ENCODE results near the gene HECTD2.

HECTD2 gene

DNA sequence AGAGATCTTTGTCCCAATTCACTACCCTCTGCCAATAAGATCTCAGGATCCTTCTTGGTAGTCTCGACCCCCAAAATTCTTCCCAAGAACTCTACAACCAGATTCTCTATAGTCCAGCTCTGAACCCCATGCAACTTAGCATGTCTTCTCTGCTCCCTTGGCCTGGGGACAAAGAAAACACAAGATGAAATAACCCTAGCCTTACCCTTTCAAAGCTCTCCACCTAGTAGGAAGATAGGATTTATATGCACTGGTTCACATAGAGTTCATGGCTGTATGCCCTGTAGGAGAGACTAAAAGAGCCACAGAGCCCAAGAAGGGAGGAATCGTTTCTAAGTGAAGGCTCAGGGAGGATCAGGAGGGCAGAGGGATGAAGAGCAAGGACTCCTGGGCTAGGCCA is 126.6 kb downstream of the HECTD2 start:
- no peak overlapping the region for H3K27ac ChIP-seq (ENCODE audit: low read depth, low read length)

DNA sequence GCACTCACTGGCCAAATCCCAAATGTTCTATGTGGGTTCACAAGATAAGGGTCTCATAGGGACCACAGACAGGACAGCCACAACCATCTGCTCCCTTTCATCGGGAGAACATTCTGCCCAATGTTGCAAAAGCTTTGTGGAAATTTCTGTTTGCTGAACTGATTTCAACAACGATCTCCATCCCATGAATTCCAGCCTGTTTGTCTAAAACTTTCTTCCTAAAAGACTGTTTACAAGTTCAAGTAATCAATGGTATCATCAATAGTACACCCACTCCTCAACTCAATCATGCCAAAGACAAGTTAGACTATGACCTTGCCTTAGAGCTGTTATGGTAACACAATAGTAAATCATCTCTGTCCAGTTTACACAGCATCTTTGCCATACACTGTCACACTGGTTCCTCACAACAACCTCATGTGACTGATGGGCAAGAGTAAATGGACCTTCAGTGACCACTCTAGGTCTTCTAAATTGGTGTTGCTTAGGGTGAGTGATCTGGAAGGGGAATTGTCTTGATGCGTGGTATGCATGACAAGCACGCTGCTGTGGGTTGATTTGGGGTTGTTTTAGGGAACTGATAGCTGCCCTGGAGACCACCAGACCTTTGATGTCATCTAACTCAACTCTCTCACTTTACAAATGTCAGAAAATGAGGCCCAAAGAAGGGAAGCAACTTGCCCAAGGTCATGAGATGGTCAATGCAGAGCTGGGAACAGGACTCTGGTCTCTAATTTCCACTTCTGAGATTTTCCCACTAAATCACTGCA is 127.7 kb downstream of the HECTD2 start:
- no peaks in the 10 kb centered on the region for H3K27me3 ChIP-seq (ENCODE audit: control insufficient read depth, insufficient read depth, low read length)
- no peak overlapping the region for H3K27ac ChIP-seq (ENCODE audit: low read depth, low read length)

More for the DNA sequence above, 126.6 kb downstream of the HECTD2 start:
- Histone ChIP-seq H3K36me3 (ENCODE audit: control insufficient read depth, insufficient read depth, low read length) (no peaks in the 10 kb centered on the region), H3K4me1 (ENCODE audit: control insufficient read depth, insufficient read depth, low read length) (no peaks in the 10 kb centered on the region), H3K27me3 (ENCODE audit: control insufficient read depth, insufficient read depth, low read length) (no peaks in the 10 kb centered on the region), H3K4me3 (ENCODE audit: low read length) (no peak overlapping the region), H3K9ac (ENCODE audit: low read length) (no peak overlapping the region)

DNA sequence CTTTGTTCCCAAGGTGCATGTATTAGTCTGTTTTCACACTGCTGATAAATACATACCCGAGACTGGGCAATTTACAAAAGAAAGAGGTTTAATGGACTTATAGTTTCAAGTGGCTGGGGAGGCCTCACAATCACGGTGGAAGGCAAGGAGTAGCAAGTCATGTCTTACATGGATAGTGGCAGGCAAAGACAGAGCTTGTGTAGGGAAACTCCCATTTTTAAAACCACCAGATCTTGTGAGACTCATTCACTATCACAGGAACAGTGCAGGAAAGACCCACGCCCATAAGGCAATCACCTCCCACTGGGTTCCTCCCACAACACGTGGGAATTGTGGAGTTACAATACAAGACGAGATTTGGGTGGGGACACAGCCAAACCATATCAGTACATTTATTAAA is 129.8 kb downstream of the HECTD2 start:
- Histone ChIP-seq H3K36me3 (ENCODE audit: control insufficient read depth, insufficient read depth, low read length) (no peaks in the 10 kb centered on the region), H3K27ac (ENCODE audit: low read depth, low read length) (no peak overlapping the region), H3K9ac (ENCODE audit: low read length) (no peak overlapping the region), H3K27me3 (ENCODE audit: control insufficient read depth, insufficient read depth, low read length) (no peaks in the 10 kb centered on the region), H3K4me1 (ENCODE audit: control insufficient read depth, insufficient read depth, low read length) (no peaks in the 10 kb centered on the region), H3K4me3 (ENCODE audit: low read length) (no peak overlapping the region)

More for the DNA sequence above, 127.7 kb downstream of the HECTD2 start:
- H3K4me3 ChIP-seq (ENCODE audit: low read length): no peak overlapping the region
- H3K36me3 ChIP-seq (ENCODE audit: control insufficient read depth, insufficient read depth, low read length): no peaks in the 10 kb centered on the region
- no peaks in the 10 kb centered on the region for H3K4me1 ChIP-seq (ENCODE audit: control insufficient read depth, insufficient read depth, low read length)
- no peak overlapping the region for H3K9ac ChIP-seq (ENCODE audit: low read length)

DNA sequence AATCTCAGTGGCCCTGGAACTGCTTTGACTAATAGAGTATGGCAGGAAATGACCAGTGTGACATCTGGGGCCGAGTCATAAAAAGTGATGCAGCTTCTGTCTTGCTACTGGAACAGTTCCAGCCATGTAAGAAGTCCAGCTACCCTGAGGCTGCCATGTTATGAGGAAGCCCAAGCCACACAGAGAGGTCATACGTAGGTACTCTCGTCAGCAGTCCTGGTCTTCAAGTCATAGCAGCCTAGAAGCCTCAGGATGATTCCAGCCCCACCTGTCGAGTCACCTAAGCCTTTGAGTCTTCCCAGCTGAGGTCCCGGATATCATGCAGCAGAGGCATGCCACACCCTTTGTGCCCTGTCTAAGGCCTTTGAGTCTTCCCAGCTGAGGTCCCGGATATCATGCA is 130.6 kb downstream of the HECTD2 start:
- H3K27ac ChIP-seq (ENCODE audit: low read depth, low read length): no peak overlapping the region
- no peak overlapping the region for H3K4me3 ChIP-seq (ENCODE audit: low read length)
- H3K4me1 ChIP-seq (ENCODE audit: control insufficient read depth, insufficient read depth, low read length): no peaks in the 10 kb centered on the region
- H3K27me3 ChIP-seq (ENCODE audit: control insufficient read depth, insufficient read depth, low read length): no peaks in the 10 kb centered on the region
- no peak overlapping the region for H3K9ac ChIP-seq (ENCODE audit: low read length)
- no peaks in the 10 kb centered on the region for H3K36me3 ChIP-seq (ENCODE audit: control insufficient read depth, insufficient read depth, low read length)

DNA sequence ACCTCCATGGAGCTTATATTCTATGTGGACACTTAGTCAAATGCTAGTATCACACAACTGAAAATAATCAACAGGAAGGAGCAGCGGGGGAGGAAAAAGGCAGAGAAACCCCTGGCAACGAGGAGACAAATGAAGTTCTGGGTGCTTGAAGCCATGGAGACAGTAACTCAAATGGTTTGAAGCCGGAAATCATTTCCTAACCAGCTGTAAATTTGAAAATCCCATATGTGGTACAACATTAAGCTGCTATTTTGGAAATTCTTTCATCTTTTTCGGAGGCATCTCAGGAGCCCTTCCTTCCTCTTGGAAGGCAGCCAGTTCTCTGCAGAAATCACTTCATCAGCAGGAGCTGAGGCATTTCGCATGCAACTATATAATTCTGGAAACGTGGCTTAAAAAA is 131.3 kb downstream of the HECTD2 start:
- no peaks in the 10 kb centered on the region for H3K36me3 ChIP-seq (ENCODE audit: control insufficient read depth, insufficient read depth, low read length)
- no peaks in the 10 kb centered on the region for H3K27me3 ChIP-seq (ENCODE audit: control insufficient read depth, insufficient read depth, low read length)
- H3K27ac ChIP-seq (ENCODE audit: low read depth, low read length): no peak overlapping the region
- no peak overlapping the region for H3K4me3 ChIP-seq (ENCODE audit: low read length)
- no peak overlapping the region for H3K9ac ChIP-seq (ENCODE audit: low read length)
- H3K4me1 ChIP-seq (ENCODE audit: control insufficient read depth, insufficient read depth, low read length): no peaks in the 10 kb centered on the region

DNA sequence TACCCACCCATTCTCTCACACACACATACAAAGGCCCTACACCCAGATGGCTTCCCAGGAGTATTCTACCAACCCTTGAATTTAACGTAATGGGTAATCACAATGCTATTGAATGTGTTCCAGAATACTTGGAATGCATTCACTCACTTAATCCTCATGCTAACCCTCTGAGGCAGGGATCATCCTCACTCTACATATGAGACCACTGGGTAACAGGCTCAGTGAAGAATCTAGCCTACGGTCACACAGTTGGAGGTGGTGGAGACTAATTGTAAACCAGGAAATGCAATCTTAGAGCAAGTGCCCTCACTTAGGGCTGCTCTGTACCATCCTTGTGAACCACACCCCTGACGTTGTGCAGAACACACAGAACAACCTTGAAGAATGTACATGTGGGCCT is 135.2 kb downstream of the HECTD2 start:
- Histone ChIP-seq H3K9ac (ENCODE audit: low read length) (no peak overlapping the region), H3K36me3 (ENCODE audit: control insufficient read depth, insufficient read depth, low read length) (no peaks in the 10 kb centered on the region), H3K4me1 (ENCODE audit: control insufficient read depth, insufficient read depth, low read length) (no peaks in the 10 kb centered on the region), H3K4me3 (ENCODE audit: low read length) (no peak overlapping the region), H3K27ac (ENCODE audit: low read depth, low read length) (no peak overlapping the region), H3K27me3 (ENCODE audit: control insufficient read depth, insufficient read depth, low read length) (no peaks in the 10 kb centered on the region)

DNA sequence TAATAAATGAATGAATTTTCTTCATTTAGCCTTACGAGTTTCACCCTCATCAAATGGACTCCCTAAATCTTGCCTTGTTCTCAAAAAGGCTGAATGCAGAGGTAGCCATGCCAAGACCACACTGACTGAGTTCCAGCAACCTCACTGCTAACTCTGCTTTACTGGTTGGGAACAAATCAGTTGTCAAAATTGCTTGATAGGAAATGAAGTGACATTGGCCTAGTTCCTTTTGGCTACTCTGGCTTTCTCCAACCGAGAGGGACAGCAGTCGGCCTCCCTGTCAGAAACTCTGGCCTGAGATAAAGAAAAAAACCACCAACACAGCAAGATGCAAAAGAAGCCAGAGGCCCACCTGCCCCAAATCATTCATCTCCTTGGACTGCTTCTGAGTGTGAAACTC is 135.7 kb downstream of the HECTD2 start:
- H3K4me1 ChIP-seq (ENCODE audit: control insufficient read depth, insufficient read depth, low read length): no peaks in the 10 kb centered on the region
- H3K27me3 ChIP-seq (ENCODE audit: control insufficient read depth, insufficient read depth, low read length): no peaks in the 10 kb centered on the region
- no peak overlapping the region for H3K27ac ChIP-seq (ENCODE audit: low read depth, low read length)
- no peak overlapping the region for H3K4me3 ChIP-seq (ENCODE audit: low read length)
- no peaks in the 10 kb centered on the region for H3K36me3 ChIP-seq (ENCODE audit: control insufficient read depth, insufficient read depth, low read length)
- no peak overlapping the region for H3K9ac ChIP-seq (ENCODE audit: low read length)

DNA sequence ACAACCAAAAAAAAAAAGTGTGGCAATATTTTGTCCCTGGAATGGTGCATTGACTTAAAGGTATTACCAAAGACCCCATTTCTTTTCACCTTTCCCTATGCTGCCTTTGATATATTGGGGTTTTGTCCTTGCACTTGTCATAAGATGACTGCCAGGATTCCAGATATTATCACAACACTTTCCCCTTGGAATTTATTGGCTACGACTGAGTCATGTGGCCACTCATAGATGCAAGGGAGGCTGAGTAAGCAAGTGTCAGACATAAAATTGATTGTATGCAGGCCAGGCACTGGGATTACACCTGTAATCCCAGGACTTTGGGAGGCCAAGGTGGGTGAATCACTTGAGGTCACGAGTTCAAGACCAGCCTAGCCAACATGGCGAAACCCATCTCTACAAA is 139.1 kb downstream of the HECTD2 start:
- no peak overlapping the region for H3K27ac ChIP-seq (ENCODE audit: low read depth, low read length)
- no peaks in the 10 kb centered on the region for H3K36me3 ChIP-seq (ENCODE audit: control insufficient read depth, insufficient read depth, low read length)
- H3K9ac ChIP-seq (ENCODE audit: low read length): no peak overlapping the region
- no peaks in the 10 kb centered on the region for H3K4me1 ChIP-seq (ENCODE audit: control insufficient read depth, insufficient read depth, low read length)
- H3K27me3 ChIP-seq (ENCODE audit: control insufficient read depth, insufficient read depth, low read length): no peaks in the 10 kb centered on the region
- no peak overlapping the region for H3K4me3 ChIP-seq (ENCODE audit: low read length)

DNA sequence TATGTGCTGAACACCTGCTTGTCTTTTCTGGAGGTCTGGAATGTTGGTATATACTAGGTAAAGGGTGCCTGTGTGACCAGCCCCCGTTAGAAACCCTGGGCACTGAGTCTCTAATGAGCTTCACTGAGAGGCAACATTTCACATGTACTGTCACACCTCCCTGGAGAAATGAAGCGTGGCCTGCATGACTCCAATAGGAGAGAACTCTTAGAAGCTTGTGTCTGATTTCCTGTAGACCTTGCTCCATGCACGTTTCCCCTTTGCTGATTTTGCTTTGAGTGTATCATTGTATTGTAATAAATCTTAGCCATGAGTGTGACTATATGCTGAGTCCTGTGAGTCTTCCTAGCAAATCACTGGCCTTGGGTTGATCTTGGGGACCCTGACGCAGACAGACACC is 139.9 kb downstream of the HECTD2 start:
- no peaks in the 10 kb centered on the region for H3K36me3 ChIP-seq (ENCODE audit: control insufficient read depth, insufficient read depth, low read length)
- H3K9ac ChIP-seq (ENCODE audit: low read length): no peak overlapping the region
- no peaks in the 10 kb centered on the region for H3K27me3 ChIP-seq (ENCODE audit: control insufficient read depth, insufficient read depth, low read length)
- no peaks in the 10 kb centered on the region for H3K4me1 ChIP-seq (ENCODE audit: control insufficient read depth, insufficient read depth, low read length)
- no peak overlapping the region for H3K4me3 ChIP-seq (ENCODE audit: low read length)
- H3K27ac ChIP-seq (ENCODE audit: low read depth, low read length): no peak overlapping the region

DNA sequence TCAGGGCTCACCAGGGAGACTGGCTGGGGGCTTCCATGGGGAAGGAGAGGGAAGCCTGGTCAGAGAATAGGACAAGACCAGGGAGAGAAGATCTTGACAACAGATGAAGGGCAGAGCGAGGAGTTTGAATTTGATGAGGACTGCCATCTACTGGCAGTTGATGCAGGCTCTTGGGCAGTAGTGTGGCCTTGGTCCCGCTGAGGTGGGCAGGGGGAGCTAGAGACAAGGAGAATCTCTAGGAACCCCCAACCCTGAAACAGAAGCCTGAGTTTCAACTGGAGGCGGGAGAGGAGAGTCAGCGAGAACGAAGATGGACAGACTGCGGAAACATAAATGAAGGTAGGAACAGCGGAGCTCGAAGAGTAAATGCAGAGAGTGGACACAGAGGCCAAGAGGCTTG is 141.7 kb downstream of the HECTD2 start:
- Histone ChIP-seq H3K27me3 (ENCODE audit: control insufficient read depth, insufficient read depth, low read length) (no peaks in the 10 kb centered on the region), H3K27ac (ENCODE audit: low read depth, low read length) (no peak overlapping the region), H3K4me3 (ENCODE audit: low read length) (no peak overlapping the region), H3K4me1 (ENCODE audit: control insufficient read depth, insufficient read depth, low read length) (no peaks in the 10 kb centered on the region), H3K9ac (ENCODE audit: low read length) (no peak overlapping the region), H3K36me3 (ENCODE audit: control insufficient read depth, insufficient read depth, low read length) (no peaks in the 10 kb centered on the region)

DNA sequence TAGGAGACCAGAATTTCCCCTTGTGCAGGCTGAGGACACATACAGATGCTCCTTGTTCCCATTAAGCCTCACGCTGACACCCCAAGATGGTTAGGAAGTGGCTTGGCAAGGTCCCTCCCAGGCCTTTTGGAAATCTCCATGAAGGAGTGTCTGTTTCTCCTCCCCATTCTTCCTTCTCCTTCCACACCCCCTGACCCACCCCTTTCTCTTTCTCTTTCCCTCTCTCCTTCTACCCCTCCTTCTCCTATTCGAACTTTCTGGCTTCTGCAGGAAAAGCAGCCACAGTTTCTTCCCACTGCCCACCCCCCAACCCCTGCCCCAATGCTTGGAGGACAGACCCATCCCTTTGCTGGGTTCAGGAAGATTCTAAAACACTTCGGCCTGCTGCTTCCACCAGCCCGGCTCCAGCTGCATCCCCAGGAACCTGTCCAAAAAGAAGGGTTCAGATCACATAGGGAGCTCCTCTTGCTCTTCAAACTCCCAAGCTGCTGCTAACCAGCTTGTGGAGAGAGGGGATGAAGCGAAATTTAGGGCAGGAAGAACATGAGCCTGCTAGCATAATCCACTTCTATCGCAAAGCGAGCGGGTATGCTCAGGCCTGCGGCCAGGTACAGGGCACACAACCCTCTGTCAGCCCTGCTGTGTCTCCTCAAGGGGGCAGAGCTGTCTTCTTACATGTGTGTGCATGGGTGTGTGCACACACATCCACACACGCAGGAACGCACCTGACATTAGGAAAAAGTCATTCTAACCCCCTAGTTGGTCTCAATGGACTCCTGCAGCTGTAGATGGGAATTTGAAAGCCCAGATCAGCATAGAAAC is 142.3 kb downstream of the HECTD2 start:
- no peak overlapping the region for H3K27ac ChIP-seq (ENCODE audit: low read depth, low read length)
- no peaks in the 10 kb centered on the region for H3K4me1 ChIP-seq (ENCODE audit: control insufficient read depth, insufficient read depth, low read length)

DNA sequence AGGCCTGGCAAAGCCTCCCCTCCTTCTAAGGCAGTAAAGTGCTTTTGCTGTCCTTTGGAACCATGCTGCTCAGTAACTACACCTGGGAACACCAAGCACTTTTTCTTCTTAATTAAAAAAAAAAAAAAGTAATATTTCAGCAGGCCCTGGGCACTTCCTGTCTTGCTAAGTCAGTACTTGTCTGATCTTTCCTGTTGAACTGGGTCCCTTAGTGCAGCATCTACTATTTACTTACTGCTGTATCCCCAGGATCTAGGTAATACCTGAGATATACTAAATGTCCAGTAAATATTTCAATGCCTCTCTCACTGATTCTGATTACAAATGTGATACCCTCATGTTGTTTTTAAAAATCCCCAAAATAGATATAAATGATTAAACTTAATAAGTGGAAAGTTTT is 145.3 kb downstream of the HECTD2 start:
- no peak overlapping the region for H3K4me3 ChIP-seq (ENCODE audit: low read length)
- H3K27ac ChIP-seq (ENCODE audit: low read depth, low read length): no peak overlapping the region
- no peaks in the 10 kb centered on the region for H3K27me3 ChIP-seq (ENCODE audit: control insufficient read depth, insufficient read depth, low read length)
- H3K9ac ChIP-seq (ENCODE audit: low read length): no peak overlapping the region
- no peaks in the 10 kb centered on the region for H3K4me1 ChIP-seq (ENCODE audit: control insufficient read depth, insufficient read depth, low read length)
- no peaks in the 10 kb centered on the region for H3K36me3 ChIP-seq (ENCODE audit: control insufficient read depth, insufficient read depth, low read length)

More for the DNA sequence above, 142.3 kb downstream of the HECTD2 start:
- Histone ChIP-seq H3K27me3 (ENCODE audit: control insufficient read depth, insufficient read depth, low read length) (no peaks in the 10 kb centered on the region), H3K4me3 (ENCODE audit: low read length) (no peak overlapping the region), H3K9ac (ENCODE audit: low read length) (no peak overlapping the region), H3K36me3 (ENCODE audit: control insufficient read depth, insufficient read depth, low read length) (no peaks in the 10 kb centered on the region)
